DOHH2 (cell line): Measurements from ENCODE around the gene SHISA6.

Source experiments
- H3F3A ChIP-seq: fragments of 200-600 bp; sonication (generic), shearing (Covaris generic); 2 replicates; pipeline ENCODE4 v1.6.0; 2016; ENCODE audit warnings: antibody characterized with exemption, mild to moderate bottlenecking; ENCODE audit not compliant: control insufficient read depth, insufficient read depth
- H3K27ac ChIP-seq: fragments of 200-600 bp; sonication (generic); 2 replicates; pipeline ENCODE4 v1.5.1; 2014; ENCODE audit warnings: low read depth, mild to moderate bottlenecking, low read length, moderate library complexity
- H3K27me3 ChIP-seq: fragments of 200-600 bp; sonication (generic); 2 replicates; pipeline ENCODE4 v1.6.1; 2014; ENCODE audit warnings: mild to moderate bottlenecking, low read length, mixed read lengths; ENCODE audit not compliant: control insufficient read depth
- H3K36me3 ChIP-seq: fragments of 200-600 bp; sonication (generic); 2 replicates; pipeline ENCODE4 v1.6.1; 2014; ENCODE audit warnings: mild to moderate bottlenecking, low read length, moderate library complexity, mixed read lengths; ENCODE audit not compliant: control insufficient read depth
- H3K4me1 ChIP-seq: fragments of 200-600 bp; sonication (generic); 2 replicates; pipeline ENCODE4 v1.6.1; 2014; ENCODE audit warnings: mild to moderate bottlenecking, low read length, mixed read lengths; ENCODE audit not compliant: control insufficient read depth
- H3K4me2 ChIP-seq: fragments of 200-600 bp; sonication (generic); 2 replicates; pipeline ENCODE4 v1.6.0; 2014; ENCODE audit warnings: mild to moderate bottlenecking, low read length, moderate library complexity
- H3K4me3 ChIP-seq: fragments of 200-600 bp; sonication (generic); 2 replicates; pipeline ENCODE4 v1.5.1; 2014; ENCODE audit warnings: mild to moderate bottlenecking, low read length, mixed read lengths
- H3K79me2 ChIP-seq: fragments of 200-600 bp; sonication (generic); 2 replicates; pipeline ENCODE4 v1.6.1; 2014; ENCODE audit warnings: mild to moderate bottlenecking, low read length, mixed read lengths; ENCODE audit not compliant: control insufficient read depth
- H3K9me2 ChIP-seq: fragments of 200-600 bp; sonication (generic); replicated peaks from 2 replicates; pipeline ENCODE4 v1.6.1; 2014; ENCODE audit warnings: mild to moderate bottlenecking, low read length, mixed read lengths; ENCODE audit not compliant: control insufficient read depth
- H3K9me3 ChIP-seq: fragments of 200-600 bp; sonication (generic); 2 replicates; pipeline ENCODE4 v1.6.1; 2014; ENCODE audit warnings: antibody characterized with exemption, low read length, mixed read lengths; ENCODE audit not compliant: control insufficient read depth, insufficient read depth
- H4K20me1 ChIP-seq: fragments of 200-600 bp; sonication (generic); 2 replicates; pipeline ENCODE4 v1.6.0; 2014; ENCODE audit warnings: low read depth, mild to moderate bottlenecking, antibody characterized with exemption, low read length, moderate library complexity; ENCODE audit not compliant: control insufficient read depth, insufficient read depth
- CTCF ChIP-seq: fragments of 200-600 bp; sonication (generic); IDR thresholded peaks from one replicate; pipeline ENCODE4 v1.5.1; 2014; ENCODE audit warnings: antibody characterized with exemption, mild to moderate bottlenecking, low read depth, low read length; ENCODE audit not compliant: poor library complexity, severe bottlenecking
- EZH2phosphoT487 ChIP-seq: fragments of 200-600 bp; sonication (generic); IDR thresholded peaks from 2 replicates; pipeline ENCODE4 v1.6.1; 2017; ENCODE audit warnings: borderline replicate concordance, mild to moderate bottlenecking, antibody characterized with exemption, low read length, moderate library complexity, mixed read lengths

SHISA6 gene

GRCh38 chr17:11378506-11378905, 137.5 kb downstream of the SHISA6 start:
- no peak for TF ChIP-seq EZH2phosphoT487
- no peak for TF ChIP-seq CTCF
- no peaks in the 10 kb centered on the region for H4K20me1 ChIP-seq

GRCh38 chr17:11380761-11381160, 139.7 kb downstream of the SHISA6 start:
- no peaks in the 10 kb centered on the region for H3K36me3 ChIP-seq
- H3K4me3 ChIP-seq, result no peak overlapping the region
- no peaks in the 10 kb centered on the region for H3F3A ChIP-seq
- no peak overlapping the region for H3K4me2 ChIP-seq
- no peaks in the 10 kb centered on the region for H3K4me1 ChIP-seq
- H4K20me1 ChIP-seq, result no peaks in the 10 kb centered on the region
- peaks cover 3% of the 10 kb centered on the region; the same call in 1 of the 2 replicates for H3K9me3 ChIP-seq
- H3K9me2 ChIP-seq, result no peaks in the 10 kb centered on the region
- TF ChIP-seq EZH2phosphoT487 (no peak), CTCF (no peak)
- no peak overlapping the region for H3K27ac ChIP-seq
- no peaks in the 10 kb centered on the region for H3K27me3 ChIP-seq
- no peaks in the 10 kb centered on the region for H3K79me2 ChIP-seq

More at GRCh38 chr17:11378506-11378905, 137.5 kb downstream of the SHISA6 start:
- H3K27me3 ChIP-seq, result no peaks in the 10 kb centered on the region
- H3K9me2 ChIP-seq, result no peaks in the 10 kb centered on the region
- no peak overlapping the region for H3K27ac ChIP-seq
- no peaks in the 10 kb centered on the region for H3K9me3 ChIP-seq
- no peaks in the 10 kb centered on the region for H3K4me1 ChIP-seq
- no peak overlapping the region for H3K4me3 ChIP-seq
- H3K79me2 ChIP-seq, result no peaks in the 10 kb centered on the region
- H3F3A ChIP-seq, result no peaks in the 10 kb centered on the region
- no peaks in the 10 kb centered on the region for H3K36me3 ChIP-seq
- no peak overlapping the region for H3K4me2 ChIP-seq

GRCh38 chr17:11383157-11383556, 142.1 kb downstream of the SHISA6 start:
- Histone ChIP-seq H3K9me2 (no peaks in the 10 kb centered on the region), H3K4me3 (no peak overlapping the region), H3K9me3 (peaks cover 3% of the 10 kb centered on the region; the same call in 1 of the 2 replicates), H3K27ac (no peak overlapping the region), H3K79me2 (no peaks in the 10 kb centered on the region), H3K36me3 (no peaks in the 10 kb centered on the region), H3F3A (no peaks in the 10 kb centered on the region), H4K20me1 (no peaks in the 10 kb centered on the region), H3K4me1 (no peaks in the 10 kb centered on the region), H3K4me2 (no peak overlapping the region), H3K27me3 (no peaks in the 10 kb centered on the region)
- TF ChIP-seq EZH2phosphoT487 (no peak), CTCF (no peak)
